ENCODE measurements around the gene HS6ST2.
A peak's percentile ranks its signal among the peaks of the same experiment; 100 is the strongest.

Gene HS6ST2

DNA sequence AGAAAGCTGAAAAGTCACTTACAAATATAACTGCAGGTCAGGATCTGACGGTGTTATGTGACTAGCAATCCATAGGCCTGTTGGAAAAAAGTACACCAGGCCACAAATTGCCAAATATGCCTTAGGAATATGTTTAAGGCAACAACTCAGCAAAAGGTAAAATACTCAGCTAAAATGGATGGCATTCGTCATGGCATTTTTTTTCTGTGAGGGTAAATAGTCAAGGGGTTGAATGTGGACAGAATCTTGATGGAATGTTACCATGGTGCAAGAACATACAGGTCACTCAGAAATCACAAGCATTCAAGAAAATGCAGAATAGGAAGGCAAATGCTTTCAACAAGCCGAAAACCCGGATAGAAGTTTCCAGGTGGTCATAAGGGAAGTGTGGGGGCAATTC, 347.9 kb downstream of the HS6ST2 start:
- no peak for DNase-seq

DNA sequence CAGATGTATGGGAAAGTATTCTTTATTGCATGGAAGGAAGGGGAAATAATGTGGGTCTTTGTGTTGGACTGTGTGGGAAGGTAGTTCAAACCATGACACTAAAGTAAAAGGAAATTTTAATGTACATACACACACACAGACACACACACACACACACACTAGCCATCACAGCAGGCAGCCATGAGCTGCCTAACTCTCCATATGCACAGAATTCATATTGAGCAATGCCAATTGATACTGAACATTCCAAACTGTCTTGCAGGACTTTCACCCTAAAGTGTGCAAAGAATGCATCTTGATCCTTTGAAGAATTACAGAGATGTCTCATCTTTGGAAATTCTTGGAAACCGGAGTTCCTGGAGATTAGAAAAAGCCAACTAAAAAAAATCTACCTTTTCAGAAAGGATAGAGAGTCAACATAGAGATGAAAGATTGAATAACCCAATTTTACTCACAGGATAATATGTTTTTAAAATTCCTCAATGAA, 349.0 kb downstream of the HS6ST2 start:
- no peak for DNase-seq

DNA sequence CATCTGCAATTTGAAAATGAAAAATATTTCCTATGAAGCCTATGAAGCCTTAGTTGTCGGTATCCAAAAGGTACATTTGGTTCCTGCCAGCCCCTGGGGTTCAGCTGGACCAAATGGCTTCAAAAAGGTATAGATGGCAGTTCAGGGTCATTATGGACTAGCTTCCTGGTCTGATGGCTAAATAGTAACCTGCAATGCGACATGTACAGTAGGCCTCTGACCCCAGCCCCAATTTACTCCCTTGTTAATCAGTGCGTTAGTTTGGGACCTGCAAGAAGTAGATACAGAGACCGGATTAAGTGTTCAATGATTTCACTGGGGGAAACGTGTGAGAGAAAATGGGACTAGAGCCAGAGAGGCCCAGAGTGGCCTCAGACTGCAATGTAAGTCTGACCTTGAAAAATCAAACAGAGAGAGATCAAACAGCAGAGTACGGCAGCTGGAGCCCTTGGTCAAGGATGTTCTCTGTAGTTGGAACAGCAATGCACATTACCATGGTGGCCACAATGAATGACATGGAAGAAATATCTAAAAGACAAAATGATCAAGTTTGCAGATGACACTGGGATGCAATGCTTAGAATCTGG, 354.6 kb downstream of the HS6ST2 start:
- no peak for DNase-seq

DNA sequence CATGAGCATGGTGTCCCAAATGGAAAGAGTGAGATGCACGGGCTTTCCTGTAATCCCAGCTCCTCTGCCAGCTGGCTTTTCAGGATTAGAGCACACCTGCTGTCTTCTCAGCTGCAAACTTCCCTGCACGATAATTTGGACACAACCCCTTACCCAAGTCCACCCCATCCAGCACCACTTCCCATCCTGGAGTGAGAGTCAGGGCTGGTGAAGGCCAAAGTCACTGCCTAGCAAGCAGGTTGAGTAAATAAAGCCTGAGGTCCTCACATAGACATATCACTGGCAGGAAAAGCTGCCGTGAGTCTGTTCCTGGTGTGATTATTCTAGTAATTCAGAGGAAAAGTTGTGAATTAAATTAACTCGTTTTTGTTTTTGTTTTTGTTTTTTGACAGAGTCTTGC, 355.7 kb downstream of the HS6ST2 start:
- DNase-seq = no peak

DNA sequence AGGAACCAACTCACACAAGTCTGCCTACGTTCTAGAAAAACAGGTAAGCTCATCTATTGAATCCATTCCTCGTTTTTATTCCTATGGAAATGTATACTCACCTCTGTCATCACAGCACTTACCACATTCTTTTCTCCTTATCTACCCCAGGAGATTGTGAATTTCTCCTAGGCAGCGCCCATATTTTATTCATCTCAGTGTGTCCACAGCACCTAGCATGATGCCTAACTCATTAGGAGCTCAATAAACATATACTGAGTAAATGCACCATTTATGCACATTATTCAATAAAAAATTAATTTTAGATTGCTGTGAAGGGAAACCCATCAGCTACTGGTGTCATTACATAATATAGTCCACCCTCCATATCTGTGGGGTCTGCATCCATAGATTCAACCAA, 363.4 kb downstream of the HS6ST2 start:
- DNase-seq = no peak

DNA sequence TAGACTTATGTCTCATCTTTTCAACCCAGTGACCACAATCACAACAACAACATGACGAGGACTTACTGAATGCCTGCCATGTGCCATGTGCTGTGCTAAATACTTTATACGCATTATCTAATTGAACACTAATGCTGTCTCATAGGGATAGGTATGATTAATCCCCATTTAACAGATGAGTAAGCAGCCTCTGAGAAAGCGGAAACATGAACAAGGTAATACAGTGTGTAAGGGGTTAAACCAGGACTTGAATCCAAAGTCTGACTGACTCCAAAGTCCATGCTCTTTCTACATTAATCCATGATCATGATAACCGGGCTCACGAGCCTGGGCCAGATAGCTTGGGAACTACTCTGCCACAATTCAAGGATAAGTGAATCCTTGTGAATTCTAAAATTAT, 364.3 kb downstream of the HS6ST2 start:
- DNase-seq = no peak

DNA sequence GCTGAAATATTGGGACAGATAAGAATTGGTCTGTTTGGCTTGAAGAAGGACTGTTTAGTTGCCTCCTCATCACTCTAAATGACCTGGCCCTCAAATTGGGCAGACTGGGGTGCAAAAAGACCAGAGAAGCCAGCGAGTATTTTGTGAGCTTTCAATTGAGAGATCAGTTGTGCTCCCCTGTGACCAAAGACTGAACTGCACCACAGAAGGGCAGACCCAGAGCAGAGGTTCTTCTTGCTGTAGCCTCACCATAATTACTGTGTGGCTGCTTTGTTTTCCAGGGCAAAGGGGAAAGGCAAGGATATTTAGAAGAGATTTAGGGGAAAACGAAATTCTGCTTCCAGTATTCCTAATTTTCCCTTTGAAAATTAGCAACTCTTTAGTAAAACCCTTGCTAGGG, 365.5 kb downstream of the HS6ST2 start:
- peak in 1 of 3 donors; percentile 4 for DNase-seq

DNA sequence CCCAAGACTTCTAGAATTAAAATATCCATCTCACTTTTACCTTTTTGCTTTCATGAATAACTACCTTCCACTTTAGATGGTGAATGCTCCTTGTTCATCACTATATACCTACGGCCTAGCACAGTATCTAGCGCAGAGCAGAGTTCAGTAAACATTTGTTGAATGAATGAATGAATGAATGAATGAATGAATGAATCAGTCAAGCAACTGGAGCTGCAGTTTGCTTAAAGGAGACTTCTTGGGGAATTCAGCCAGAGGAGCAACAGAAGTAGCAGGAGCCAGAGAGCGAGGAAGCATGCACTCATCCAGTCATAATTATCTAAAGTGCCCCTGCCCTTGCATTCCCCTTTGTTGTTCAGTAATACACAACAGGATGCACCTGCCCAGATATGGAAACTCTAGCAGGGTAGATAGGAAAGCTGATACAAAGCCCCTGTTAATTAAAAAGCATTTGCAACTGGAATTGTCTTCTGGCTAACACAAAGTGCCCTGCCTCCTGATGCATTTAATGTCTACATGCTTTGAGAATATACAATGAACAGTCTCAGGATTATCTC, 366.6 kb downstream of the HS6ST2 start:
- no peak for DNase-seq

DNA sequence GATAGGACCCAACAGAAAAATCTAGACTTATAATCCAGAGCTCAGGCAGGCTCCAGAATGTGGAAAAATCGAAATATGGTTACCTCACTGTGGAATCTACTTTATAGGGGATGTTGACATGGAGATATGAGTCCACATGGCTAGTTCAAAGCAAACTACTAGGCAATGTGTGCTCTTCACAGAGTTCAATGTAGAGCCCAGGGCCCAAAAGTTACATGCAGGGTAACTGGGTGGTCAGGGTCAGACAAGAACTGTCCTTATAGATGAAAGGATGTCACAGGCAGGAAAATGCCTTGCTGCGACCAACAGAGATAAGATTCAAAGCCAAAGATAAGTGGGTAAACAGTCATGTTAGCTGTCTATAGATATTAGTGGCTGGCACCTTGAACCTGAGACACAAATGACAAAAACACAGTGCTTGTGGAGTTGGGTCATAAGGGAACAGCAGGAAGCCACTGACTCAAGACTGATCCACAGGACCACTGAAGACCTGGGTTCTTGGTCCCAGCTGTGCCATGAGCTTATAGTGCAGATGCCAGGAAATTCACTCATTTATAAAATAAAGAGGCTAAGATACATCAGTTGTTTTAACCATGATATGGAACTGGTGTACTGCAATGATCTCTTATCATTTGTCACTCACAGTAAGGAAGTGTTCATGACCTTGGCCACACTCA, 367.9 kb downstream of the HS6ST2 start:
- no peak for DNase-seq

DNA sequence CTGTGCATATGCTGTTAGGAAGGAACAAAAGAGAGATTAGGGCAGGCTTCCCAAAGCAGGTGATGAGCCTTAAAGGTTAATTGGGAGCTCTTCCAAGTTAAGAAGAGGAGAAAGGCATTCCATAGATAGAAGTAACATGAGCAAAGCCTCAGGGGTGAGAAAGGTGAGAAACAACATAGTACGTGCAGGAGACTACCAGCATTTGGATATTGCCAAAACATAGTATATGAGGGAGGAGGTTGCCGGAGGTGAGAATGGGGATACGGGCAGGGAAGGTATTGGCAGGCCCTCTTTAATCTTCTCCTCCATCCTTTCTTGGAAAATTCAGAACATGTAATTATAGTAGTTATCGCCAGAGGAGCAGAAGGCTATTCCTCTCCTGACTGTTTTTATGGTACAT, 373.5 kb downstream of the HS6ST2 start:
- DNase-seq = no peak

DNA sequence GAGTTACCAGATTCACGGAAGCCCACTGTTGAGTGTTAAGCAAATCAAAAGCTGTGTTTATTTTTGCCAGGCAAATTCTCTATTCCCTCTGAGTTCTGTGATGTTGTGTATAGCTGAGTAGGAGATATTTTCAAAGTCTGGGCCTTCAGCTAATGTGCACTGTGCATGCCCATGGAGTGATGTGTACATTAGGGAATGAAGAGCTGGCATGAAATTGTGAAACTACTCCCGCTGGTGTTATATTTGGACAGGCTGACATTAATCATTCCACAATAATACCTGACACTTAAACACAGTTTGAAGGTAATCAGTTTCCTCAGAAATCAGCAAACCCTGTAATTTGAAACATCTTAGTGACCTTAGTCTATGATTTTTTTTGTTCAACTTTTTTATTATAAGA, 381.5 kb downstream of the HS6ST2 start:
- DNase-seq = no peak
